NB4 (cell line): ENCODE measurements around the gene TCHP.
"Not testable (repeated sequence)": the region's sequence is repeated elsewhere in the genome, so short reads cannot be mapped to it uniquely, and the experiment has no call there.

Experiments used
- DNase-seq: peaks from one replicate; pipeline ENCODE4 v3.0.0; 2010; ENCODE audit warnings: low read depth
- H3K4me3 ChIP-seq: one replicate; pipeline ENCODE4 v1.5.1; 2011; ENCODE audit warnings: mild to moderate bottlenecking, low read depth, low read length, moderate library complexity
- CTCF ChIP-seq: IDR thresholded peaks from one replicate; pipeline ENCODE4 v1.5.1; 2012; ENCODE audit warnings: low read depth, low read length
- MAX ChIP-seq: IDR thresholded peaks from 2 replicates; pipeline ENCODE4 v1.6.1; 2011; ENCODE audit warnings: low read depth, low read length
- MYC ChIP-seq: IDR thresholded peaks from 2 replicates; pipeline ENCODE4 v1.6.1; 2011; ENCODE audit warnings: low read depth, low read length
- POLR2A ChIP-seq: IDR thresholded peaks from 2 replicates; pipeline ENCODE4 v1.6.1; 2011; ENCODE audit warnings: mild to moderate bottlenecking; ENCODE audit not compliant: insufficient read length; ENCODE audit errors: extremely low read depth

Gene TCHP

GRCh38 chr12:109926016-109926415 lies 25.9 kb downstream of the TCHP start:
- no peak for TF ChIP-seq MAX
- TF ChIP-seq MYC, result no peak
- no peak for TF ChIP-seq CTCF
- no peak for TF ChIP-seq POLR2A
- no peak overlapping the region for H3K4me3 ChIP-seq
- DNase-seq, result no peak

GRCh38 chr12:109926488-109927210 lies 26.6 kb downstream of the TCHP start:
- TF ChIP-seq CTCF (no peak), MYC (no peak), MAX (no peak), POLR2A (no peak)
- H3K4me3 ChIP-seq, result no peak overlapping the region
- peak; percentile 35 for DNase-seq

DNA sequence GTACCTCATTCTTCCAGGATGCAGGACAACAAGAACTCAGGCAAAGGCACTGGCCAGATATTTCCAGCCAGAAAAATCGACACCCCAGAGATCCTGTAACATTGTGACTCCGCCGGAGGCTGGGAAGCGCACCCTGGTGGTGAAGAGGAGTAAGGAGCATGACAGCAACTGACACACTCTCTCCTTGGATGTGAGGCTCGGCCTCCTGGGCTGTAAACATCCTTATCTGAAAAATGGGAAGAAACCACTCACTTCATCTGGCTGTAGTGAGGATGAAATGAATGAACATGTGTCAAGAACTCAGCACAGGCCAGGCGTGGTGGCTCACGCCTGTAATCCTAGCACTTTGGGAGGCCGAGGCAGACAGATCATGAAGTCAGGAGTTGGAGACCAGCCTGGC lies 27.5 kb downstream of the TCHP start:
- no peak for TF ChIP-seq MAX
- TF ChIP-seq POLR2A, result no peak
- peak; percentile 81 for TF ChIP-seq CTCF
- TF ChIP-seq MYC, result no peak
- DNase-seq, result peak; percentile 50

GRCh38 chr12:109928058-109928656 lies 28.1 kb downstream of the TCHP start:
- no peak overlapping the region for H3K4me3 ChIP-seq
- TF ChIP-seq CTCF, result no peak
- TF ChIP-seq POLR2A, result no peak
- no peak for TF ChIP-seq MYC
- TF ChIP-seq MAX, result no peak
- no peak for DNase-seq

More for the DNA sequence above, 27.5 kb downstream of the TCHP start:
- H3K4me3 ChIP-seq, result no peak overlapping the region

DNA sequence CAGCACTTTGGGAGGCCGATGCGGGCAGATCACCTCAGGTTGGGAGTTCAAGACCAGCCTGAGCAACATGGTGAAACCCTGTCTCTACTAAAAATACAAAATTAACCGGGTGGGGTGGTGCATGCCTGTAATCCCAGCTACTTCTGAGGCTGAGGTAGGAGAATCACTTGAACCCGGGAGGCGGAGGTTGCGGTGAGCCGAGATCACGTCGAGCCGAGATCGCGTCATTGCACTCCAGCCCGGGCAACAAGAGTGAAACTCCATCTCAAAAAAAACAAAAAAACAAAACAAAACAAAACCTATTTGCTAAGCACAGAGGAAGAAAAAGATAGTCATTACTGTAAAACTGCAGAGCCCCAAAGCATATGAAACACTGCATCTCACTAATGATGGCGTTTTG lies 29.3 kb downstream of the TCHP start:
- DNase-seq, H3K4me3 ChIP-seq: not testable (repeated sequence)

GRCh38 chr12:109930028-109930800 lies 30.1 kb downstream of the TCHP start:
- no peak for TF ChIP-seq MYC
- TF ChIP-seq CTCF, result no peak
- TF ChIP-seq MAX, result no peak
- no peak for TF ChIP-seq POLR2A
- H3K4me3 ChIP-seq, result no peak overlapping the region
- DNase-seq, result no peak
